HT1080 (cell line): ENCODE measurements around the gene MTRF1L. TPM values are rescaled to one million over a fixed set of nuclear protein-coding genes. Genes with fewer than 3 reads are reported as not detected.
"Not testable (repeated sequence)": the region's sequence is repeated elsewhere in the genome, so short reads cannot be mapped to it uniquely, and the experiment has no call there.

ENCODE experiments used
- DNase-seq: peaks from one replicate; pipeline ENCODE4 v3.0.0-alpha.2; 2015; ENCODE audit warnings: low read depth
- total RNA-seq: library from RNA; depleted of rRNA; stranded (reverse); fragments of >200 nt; shearing (Covaris generic); gene quantifications from 2 replicates; pipeline ENCODE4 v1.2.3, GENCODE V29; 2014

The MTRF1L gene
- total RNA-seq, 1 experiment from 2014 or later, result 34.5 TPM

DNA sequence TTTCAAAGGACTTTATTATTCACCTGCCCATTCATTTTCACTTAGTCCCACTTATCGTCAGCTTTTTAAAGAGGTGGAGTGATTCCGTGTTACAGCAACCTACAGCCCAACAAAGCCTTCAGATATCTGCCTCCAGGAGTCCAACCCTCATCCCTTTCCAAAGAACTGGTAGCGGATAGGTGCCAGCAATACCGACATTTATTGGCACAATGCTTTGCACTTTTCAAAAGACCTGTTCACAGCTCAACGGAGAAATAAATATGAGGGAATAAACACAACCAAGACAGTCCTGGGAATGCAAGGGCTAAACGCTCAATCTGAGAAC is 819 bp upstream of the MTRF1L start:
- no peak for DNase-seq

DNA sequence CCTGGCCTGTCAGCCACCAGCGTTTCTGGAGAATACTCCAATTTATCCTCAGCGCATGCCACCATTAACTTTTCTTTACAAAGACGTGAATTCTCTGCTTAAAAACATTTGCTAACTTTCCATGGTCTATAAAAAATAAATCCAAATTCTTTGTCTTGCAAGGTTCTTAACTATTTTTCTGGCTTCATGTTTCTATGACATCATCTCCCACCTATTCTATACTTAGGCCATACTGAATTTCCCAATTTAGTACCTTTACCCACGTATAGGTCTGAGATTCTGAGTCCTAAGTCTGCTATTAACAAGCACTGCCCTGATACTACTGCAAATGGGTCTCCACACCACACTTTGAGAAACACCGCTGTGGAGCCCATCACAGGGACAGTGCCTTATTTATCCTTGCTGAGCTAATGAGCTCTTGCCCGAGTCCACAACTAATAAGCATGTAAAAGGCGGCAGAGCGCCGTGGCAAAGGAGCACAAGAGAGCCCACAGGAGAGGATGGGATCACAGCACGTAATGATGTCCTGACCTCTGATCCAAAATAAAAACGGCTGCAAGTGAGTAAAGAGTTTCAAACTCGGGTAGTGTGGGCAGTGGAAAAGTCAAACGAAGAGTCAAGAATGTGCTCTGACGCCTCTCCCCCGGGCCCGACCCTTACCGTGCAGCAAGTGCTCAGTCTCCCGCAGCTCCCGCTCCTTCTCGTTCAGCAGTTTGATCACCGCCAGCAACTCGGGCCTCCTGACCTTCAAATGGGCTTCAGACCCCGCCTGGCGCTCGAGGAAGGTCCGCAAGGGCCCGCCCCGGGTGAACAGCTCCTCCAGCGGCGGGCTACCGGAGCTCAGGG is 519 bp downstream of the MTRF1L start:
- peak; percentile 19 for DNase-seq

DNA sequence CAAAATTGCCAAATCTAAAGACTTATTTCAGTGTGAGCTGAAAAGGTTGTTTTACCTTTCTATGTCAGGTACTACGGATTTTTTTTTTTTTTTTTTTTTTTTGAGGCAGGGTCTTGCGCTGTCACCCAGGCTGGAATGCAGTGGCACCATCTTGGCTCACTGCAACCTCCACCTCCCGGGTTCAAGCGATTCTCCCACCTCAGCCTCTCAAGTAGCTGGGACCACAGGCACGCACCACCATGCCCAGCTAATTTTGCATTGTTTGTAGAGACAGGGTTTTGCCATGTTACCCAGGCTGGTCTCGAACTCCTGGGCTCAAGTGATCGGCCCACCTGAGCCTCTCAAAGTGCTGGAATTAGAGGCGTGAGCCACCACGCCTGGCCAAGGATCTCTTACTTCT is 1.7 kb downstream of the MTRF1L start:
- DNase-seq, result not testable (repeated sequence)

DNA sequence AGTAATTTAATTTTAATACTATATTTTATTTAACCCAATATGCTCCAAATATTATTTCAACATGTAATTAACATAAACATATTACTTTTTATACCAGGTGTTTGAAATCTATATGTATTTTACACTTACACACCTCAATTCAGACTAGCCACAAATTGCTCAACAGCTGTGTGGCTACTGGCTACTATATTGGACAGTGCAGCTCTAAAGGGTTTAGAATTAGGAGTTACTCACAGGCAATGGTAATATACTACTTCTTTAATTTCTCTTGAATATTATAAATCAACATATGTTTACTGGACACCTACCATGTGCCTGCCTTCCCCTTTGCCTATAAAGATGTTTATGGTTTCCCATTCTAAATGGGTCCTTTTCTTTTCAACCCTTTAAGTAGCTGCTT is 2.3 kb downstream of the MTRF1L start:
- no peak for DNase-seq

DNA sequence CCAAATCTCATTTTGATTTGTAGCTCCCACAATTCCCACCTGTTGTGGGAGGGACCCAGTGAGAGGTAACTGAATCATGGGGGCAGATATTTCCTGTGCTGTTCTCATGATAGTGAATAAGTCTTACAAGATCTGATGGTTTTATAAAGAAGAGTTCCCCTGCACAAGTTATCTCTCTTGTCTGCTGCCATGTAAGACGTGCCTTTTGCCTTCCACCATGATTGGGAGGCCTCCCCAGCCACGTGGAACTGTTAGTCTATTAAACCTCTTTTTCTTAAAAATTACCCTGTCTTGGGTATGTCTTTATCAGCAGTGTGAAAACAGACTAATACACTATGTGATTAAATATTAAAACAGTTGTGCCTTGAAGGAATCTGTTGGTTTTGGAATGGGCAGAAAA is 3.0 kb downstream of the MTRF1L start:
- not testable (repeated sequence) for DNase-seq

DNA sequence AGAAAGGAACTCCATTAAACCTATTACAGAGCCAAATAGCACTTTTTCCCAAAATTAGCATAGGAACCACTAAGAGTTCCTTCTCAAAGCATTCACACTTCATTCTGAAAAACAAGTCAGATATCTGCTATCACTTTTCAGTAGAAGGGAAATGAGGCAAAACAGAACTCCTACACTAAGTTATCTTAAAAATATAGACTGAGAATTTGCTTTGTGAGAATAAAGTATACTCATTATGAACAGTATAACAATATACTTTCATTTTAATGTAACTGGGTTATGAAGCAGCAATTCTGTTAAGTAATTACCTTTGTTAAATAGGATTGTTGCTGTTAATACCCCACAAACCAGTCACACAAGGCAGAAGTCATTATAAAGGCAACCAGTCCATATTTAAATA is 8.7 kb downstream of the MTRF1L start:
- no peak for DNase-seq

DNA sequence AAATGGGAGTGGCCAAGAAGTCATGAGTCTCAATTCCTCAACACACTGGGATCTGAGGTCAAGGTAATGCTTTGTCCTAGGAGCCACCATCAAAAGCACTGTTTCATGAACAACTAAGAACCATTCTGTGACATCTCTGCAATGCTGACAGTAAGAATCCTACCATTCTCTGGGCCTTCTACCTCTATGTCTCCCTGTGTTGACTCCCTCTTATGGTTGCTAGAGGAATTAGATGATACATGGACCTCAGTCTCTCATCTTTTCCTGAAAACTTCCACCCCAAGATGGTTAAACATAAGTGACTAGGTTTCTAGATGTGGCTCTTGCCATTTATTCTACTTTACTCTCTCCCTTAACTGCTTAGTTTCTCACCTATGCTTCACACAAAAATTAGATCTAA is 9.1 kb downstream of the MTRF1L start:
- no peak for DNase-seq

DNA sequence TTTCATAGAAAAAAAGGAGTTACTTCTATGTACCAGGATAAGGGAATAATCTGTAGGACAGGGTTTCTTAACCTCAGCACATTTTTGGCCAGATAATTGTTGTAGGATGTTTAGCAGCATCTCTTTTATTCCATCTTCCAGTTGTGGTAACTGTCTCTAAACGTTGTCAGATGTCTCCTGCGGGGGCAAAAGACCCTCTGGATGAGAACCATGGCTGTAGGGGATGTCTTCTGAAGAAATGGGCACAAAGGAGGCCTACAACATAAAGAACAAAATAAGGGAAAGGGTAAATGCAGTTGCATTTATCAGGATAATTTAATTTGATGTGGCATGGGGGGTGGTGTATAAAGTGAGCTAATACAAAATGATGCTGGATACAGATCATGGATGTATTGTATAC is 15.5 kb downstream of the MTRF1L start:
- DNase-seq, result no peak

DNA sequence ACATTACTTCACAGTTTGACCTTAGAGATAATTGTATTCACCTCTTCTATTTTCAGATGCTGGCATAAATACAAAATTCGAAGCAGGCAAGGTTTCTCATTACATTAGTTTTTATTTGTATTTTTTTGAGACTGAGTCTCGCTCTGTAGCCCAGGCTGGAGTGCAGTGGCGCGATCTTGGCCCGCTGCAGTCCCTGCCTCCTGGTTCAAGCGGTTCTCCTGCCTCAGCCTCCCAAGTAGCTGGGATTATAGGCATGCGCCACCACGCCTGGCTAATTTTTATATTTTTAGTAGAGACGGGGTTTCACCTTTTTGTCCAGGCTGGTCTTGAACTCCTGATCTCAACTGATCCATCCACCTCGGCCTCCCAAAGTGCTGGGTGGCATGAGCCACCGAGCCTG is 17.2 kb downstream of the MTRF1L start:
- DNase-seq, result not testable (repeated sequence)

DNA sequence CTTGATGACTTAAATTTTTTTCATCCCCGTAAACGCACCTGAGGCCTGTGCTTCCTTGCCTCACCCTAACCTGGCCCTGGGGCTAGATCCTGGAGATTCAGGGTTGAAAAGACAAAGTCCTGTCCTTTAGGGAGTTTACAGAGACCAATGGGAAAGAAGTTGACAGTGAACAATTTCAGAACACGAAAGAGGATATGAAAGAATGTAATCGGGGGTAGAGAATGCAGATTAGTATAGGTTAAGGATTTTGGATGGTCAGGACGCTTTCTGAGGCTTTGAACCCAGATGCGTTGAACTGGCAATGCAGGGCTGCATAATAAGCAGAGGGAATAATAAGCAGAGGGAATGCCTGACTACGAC is 18.0 kb downstream of the MTRF1L start:
- DNase-seq, result peak; percentile 18

DNA sequence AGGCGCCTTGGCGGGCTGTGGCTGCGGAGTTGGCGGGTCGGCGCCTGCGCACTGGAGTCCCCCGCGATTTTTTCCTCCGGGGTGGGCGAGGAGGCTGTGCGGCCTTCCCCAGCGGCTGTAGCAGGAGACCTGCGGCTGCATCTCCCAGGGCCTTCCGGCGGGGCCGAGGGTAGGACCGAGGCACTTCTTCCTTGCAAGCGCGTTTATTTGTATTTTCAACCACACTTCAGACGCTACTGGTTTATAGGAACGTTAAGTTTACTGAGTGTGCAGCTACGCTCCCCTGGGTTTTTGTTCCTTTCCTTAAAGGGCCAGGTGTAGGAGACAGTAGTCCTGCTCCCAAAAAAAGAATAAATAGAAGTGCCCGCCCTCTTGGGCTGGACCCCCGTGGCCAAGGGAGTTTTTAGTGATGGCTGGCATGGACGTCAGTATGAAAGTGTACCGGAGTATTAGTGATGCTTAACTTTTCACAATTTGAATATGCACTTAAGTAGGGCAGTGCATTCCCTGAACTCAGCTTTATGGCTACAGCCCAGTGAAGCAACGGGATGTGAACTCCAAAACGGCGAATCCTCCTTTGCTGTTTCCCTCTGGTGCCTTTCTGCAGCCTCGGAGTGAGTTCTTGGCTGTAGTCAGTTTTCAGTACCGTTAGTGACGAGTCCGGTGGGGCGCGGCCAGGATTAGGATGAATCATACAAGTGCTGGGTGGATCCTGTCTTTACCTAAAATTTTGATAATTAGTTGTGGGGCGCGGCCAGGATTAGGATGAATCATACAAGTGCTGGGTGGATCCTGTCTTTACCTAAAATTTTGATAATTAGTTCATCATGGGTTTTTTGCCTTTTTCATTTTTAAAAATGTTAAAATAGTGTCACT is 18.6 kb downstream of the MTRF1L start:
- peak; percentile 94 for DNase-seq

DNA sequence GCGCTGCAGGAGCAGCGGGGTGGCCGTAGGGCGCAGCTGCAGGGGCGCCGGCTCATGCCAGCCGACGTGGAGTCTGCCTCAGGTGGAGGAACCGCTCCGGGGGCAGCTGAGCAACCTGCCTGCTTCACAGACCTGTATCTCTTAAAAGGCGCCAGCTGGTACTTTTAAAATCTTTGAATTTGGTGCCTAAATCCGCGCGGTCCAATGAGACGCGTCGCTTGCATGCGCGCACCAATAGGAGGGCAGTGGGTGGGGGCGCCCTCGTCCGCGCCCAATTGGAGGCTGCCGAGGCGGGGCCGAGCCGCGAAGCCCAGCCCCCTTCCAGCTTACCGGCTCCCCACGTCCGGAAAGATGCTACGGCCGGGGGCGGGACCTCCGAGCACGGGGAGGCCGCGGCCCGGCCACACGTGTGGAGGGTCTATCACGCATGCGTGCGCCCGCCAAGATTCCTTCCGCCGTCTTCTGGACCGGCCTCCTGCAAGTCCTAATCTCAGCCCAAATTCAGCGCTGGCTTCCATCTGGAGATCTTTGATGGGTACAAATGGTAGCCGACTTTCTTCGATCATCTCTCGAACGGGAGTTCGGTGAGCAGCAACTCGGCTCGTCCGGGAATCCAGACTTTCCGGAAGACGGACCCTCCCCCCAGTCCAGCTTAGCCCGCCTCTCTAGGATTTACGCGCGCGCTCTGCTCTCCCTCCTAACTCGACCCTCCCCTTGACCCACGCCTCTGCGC is 19.4 kb downstream of the MTRF1L start, which contains the start of gene FBXO5:
Gene FBXO5, minus strand, starts transcription at position 138 of the 733 bp plus-strand sequence. Its CDS starts 82 bp downstream, at position 56.
- DNase-seq, result peak; percentile 99

DNA sequence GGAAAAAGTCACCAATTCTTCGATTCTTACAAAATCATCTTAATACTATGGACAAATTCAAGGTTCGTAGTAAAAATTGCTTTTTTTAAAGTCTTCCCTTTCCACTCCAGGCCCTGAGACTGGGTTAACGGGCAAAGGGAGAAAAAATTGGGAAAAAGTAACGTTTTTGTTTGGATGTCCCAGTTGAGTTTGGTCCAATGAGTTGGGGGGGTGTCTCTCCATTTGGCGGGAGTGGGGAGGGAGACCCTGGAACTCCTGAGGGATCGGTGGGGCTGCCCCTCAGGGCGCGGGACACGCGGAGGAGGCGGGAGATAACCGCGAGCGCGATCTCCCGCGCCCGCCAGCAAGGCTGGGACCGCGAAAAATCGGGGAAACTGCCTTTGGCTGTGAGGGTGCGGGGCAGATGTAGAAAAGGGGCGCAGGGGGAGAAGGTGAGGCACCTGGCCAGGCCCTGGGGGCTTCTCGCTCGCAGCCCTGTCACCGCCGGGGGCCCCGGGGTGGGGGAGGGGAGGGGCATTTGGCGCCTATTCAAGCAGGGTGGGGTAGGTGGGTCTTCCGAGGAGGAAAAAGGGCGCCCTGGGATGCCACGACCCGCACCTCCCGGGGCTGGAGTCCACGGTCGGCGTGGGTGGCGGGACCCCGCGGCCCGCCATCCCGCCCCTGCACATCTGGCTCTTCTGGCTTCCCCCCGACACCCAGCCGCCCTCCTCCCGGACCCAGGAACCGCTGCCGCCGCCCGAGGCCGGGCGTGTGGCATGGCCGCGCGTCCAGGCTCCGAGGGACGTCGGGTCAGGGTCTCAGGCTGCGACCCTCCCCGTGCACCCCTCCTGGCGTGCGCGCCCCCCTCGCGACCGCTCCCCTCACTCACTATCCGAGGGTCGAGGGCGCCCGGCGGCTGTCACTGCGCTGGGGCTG is 20.3 kb downstream of the MTRF1L start:
- DNase-seq, result no peak

DNA sequence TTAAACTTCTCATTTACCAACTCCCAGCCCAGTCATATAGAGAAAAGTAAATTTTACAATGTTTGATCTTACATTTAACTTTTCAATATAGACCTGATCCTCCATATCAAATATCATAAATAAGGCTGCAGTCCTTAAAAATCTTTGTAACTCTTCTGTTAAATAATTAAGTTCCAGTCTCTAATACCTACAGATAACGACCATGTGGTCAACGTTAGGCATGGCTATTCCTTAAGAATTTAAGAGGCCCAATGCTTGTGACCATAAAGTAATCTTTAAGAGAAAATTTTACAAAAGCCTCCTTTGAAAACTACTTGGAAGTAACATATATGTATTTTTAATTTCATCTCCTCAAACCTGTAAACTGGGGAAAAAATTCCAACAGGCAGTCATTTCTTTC is 21.3 kb downstream of the MTRF1L start:
- DNase-seq, result no peak

DNA sequence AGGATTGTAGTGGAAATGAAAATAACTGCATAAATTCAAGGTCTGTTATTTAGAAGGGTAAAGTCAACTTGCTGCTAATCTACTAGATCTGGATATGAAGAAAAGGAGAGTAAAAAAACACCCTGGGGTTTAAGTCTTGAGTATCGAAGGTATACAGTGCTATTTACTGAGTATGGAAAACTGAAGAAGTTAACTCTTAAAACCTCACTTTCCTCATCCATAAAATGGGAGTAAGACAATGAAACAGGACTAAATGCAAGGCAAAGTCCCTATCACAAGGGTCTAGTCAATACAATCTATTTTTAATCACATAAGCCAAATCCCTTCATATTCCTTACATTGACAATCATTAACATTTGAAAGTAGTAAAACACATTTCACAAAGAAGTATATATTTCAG is 21.9 kb downstream of the MTRF1L start:
- no peak for DNase-seq

DNA sequence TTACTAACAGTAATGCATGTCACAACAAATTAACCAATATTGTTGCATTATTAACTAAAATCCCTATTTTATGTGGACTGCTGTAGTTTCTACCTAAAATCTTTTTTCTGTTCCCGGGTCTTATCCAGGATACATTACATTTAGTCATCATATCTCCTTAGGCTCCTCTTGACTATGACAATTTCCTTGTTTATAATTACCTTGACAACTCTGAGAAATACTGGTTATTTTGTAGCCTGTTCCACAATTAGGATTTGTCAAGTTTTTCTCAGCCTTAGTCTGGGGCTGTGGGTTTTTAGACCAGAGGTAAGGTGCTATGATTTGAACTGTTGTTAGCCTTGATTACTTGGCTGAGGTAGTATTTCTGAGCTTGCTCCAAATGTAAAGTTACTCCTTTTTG is 23.4 kb downstream of the MTRF1L start:
- no peak for DNase-seq

DNA sequence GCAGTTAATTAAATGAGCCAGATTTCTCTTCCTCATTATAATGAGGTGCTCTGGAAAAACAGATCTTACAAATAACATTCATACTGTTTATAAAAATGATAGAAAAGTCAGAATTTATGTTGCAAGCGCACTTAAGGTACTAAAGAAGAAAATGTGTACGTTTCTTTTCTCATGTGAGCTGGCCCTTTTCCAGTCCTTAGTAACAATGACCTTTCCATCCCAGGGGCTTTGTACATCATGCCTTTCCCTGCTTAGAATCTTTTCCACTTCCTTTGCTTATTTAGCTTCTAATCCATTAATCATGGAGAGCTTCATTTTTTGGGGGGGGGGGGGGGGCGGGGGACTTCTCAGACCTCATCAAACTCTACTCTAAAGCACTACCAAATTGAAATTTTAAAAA is 24.5 kb downstream of the MTRF1L start:
- no peak for DNase-seq

DNA sequence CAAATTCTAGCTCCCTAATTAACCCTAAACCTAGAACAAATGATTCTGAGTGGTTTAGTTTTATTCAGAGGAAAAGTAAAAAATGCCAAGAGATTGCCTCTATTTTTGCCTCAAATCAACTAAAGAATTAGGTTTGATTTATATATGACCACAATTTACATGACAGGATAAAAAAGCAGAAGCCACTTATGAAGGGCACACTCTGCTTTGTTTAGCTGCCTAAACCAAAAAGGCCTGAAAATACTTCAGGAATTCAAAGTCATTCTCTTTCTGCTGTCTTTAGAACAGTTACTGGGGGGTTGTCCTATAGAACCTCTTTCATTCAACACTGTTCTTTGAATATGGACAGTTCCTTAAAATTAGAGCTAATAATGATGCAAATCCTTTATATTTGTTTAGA is 25.0 kb downstream of the MTRF1L start:
- DNase-seq, result no peak

DNA sequence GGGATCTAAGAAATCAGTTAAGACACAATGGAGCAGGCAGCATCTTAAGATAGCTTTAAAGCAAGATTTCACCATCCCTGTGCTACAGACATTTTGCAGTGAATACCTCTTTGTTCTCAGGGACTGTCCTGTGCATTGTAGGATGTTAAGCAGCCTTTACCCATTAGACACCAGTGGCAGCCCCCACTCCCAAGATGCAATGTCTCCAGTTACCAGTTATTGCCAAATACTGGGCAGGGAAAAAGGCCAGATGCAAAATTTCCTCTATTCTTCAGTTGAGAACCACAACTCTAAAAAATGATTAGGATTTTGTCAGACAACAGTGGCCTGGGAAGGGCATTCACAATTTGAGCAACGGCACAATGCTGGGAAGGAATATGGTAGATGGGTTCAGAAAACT is 25.8 kb downstream of the MTRF1L start:
- DNase-seq, result no peak

DNA sequence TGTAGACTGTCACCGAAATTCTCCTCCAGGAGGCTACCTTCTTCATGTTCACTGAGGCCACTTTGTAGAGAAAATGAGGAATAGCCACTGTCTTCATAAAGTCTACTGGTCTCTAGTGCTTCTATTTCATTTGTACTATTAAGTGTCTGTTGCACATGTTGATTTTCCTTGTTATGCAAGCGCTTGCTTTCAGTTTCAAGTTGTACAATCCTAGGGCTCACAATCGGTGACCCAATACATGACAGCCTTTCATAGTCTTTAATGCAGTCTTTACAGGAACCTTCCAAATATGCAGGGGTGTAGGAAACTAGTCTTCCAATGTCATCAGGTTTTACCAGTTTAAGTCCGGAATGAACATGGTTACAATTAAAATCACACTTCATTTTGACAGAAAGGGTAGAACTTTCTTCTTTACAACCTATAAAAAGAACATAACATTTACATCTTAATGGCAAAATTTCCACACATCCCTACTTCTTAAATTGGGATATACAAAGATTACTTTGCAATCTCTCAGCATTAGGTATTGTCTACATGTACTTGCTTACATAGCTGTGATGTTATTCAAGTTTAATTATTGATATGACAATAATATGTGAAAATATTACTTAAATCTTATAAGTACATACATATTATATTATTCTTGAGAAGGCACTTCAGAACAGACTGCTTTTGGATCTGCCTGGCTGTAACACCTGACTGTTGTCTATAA is 27.1 kb downstream of the MTRF1L start:
- no peak for DNase-seq
